ENCODE measurements around the gene PSMD2. TPM values are rescaled to one million over a fixed set of nuclear protein-coding genes. Genes with fewer than 3 reads are reported as not detected.

PSMD2 gene
- polyA plus RNA-seq, 4 donors: 104 to 149 (median 122) TPM

DNA sequence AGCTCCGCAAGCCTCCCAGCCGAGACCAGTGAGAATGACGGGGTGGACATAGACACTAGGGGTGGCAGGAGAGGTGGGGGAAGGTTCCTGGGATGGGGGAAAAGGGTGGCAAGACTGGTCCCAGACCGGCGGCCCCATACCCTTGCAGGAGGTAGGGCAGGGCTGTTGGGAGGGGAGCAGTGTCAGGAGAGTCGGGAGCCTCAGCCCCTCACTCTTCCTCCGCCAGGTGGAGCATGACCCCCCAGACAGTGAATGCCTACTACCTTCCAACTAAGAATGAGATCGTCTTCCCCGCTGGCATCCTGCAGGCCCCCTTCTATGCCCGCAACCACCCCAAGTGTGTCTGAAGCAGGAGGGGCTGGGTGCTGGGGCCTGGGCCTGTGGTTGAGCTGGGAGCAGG lies 8.7 kb upstream of the PSMD2 start:
- FAIRE-seq (no peak), DNase-seq (no peak)
- Histone ChIP-seq H3K4me1 (ENCODE audit: control insufficient read depth in 3 of 3, insufficient read depth in 2 of 3, low read depth in 1 of 3, low read length in 2 of 3) (no peaks in the 10 kb centered on the region), H3K27ac (ENCODE audit: low read depth in 1 of 3, low read length in 2 of 3) (no peak overlapping the region), H3K4me3 (ENCODE audit: low read depth in 1 of 3, low read length in 3 of 3) (no peak overlapping the region), H3K27me3 (ENCODE audit: control insufficient read depth in 3 of 3, insufficient read depth in 3 of 3, low read length in 3 of 3) (peaks cover 0 to 8% (median 0%) of the 10 kb centered on the region in 3 donors), H3K36me3 (ENCODE audit: control insufficient read depth in 3 of 3, insufficient read depth in 2 of 3, low read depth in 1 of 3, low read length in 3 of 3) (no peaks in the 10 kb centered on the region), H3K9me3 (ENCODE audit: control insufficient read depth in 2 of 2, insufficient read depth in 1 of 2, low read depth in 1 of 2, low read length in 1 of 2) (no peaks in the 10 kb centered on the region)
- WGBS, 3 donors: 85 to 96% (median 95%) methylated on average over 9 to 10 of the region's 10 CpGs

DNA sequence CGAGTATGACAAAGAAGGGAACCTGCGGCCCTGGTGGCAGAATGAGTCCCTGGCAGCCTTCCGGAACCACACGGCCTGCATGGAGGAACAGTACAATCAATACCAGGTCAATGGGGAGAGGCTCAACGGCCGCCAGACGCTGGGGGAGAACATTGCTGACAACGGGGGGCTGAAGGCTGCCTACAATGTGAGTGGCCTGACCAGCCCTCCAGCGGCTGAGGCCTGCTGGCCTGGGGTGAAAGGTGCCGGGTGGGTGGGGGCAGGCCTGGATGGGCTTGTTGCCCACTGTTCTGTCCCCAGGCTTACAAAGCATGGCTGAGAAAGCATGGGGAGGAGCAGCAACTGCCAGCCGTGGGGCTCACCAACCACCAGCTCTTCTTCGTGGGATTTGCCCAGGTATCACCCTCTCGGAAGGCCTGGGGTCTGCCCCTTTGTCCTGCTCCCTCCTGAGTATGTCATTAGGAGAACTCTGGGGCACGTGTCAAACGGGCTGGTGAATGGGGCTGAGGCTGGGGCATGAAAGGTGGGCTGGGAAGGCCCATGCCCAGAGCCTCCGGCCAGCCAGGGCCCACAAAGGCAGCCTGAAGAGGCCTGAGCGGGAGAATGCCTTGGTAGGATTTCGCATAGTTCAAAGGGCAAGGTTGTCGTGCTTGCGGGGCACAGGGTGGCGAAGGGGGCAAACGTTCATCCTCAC lies 7.8 kb upstream of the PSMD2 start:
- no peaks in the 10 kb centered on the region for H3K4me1 ChIP-seq (ENCODE audit: control insufficient read depth in 3 of 3, insufficient read depth in 2 of 3, low read depth in 1 of 3, low read length in 2 of 3)
- H3K4me3 ChIP-seq (ENCODE audit: low read depth in 1 of 3, low read length in 3 of 3): no peak overlapping the region
- no peak for DNase-seq
- no peak overlapping the region for H3K27ac ChIP-seq (ENCODE audit: low read depth in 1 of 3, low read length in 2 of 3)
- 77 to 83% (median 78%) methylated on average over 21 to 22 of the region's 22 CpGs for whole genome bisulfite sequencing, 3 donors
- no peak for FAIRE-seq
- no peaks in the 10 kb centered on the region for H3K9me3 ChIP-seq (ENCODE audit: control insufficient read depth in 2 of 2, insufficient read depth in 1 of 2, low read depth in 1 of 2, low read length in 1 of 2)
- no peaks in the 10 kb centered on the region for H3K36me3 ChIP-seq (ENCODE audit: control insufficient read depth in 3 of 3, insufficient read depth in 2 of 3, low read depth in 1 of 3, low read length in 3 of 3)
- H3K27me3 ChIP-seq (ENCODE audit: control insufficient read depth in 3 of 3, insufficient read depth in 3 of 3, low read length in 3 of 3): peaks cover 0 to 8% (median 0%) of the 10 kb centered on the region in 3 donors

DNA sequence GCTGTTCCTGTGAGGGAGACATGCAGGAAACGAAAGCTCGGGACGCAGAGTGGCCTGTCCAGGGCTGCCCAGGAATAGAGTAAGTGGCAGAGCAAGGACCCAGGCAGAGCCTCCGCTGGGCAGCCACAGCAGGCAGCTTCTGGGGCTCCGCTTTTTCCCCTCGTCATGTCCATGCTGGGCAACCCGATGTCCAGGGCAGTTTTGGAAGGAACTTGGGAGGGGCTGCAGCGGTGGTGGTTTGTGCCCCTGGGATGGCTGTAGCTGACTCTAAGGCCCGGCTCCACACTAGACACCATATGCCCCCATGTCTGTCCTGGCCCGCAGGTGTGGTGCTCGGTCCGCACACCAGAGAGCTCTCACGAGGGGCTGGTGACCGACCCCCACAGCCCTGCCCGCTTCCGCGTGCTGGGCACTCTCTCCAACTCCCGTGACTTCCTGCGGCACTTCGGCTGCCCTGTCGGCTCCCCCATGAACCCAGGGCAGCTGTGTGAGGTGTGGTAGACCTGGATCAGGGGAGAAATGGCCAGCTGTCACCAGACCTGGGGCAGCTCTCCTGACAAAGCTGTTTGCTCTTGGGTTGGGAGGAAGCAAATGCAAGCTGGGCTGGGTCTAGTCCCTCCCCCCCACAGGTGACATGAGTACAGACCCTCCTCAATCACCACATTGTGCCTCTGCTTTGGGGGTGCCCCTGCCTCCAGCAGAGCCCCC lies 7.1 kb upstream of the PSMD2 start:
- H3K9me3 ChIP-seq (ENCODE audit: control insufficient read depth in 2 of 2, insufficient read depth in 1 of 2, low read depth in 1 of 2, low read length in 1 of 2): no peaks in the 10 kb centered on the region
- no peak overlapping the region for H3K27ac ChIP-seq (ENCODE audit: low read depth in 1 of 3, low read length in 2 of 3)
- peaks cover 0 to 8% (median 0%) of the 10 kb centered on the region in 3 donors for H3K27me3 ChIP-seq (ENCODE audit: control insufficient read depth in 3 of 3, insufficient read depth in 3 of 3, low read length in 3 of 3)
- no peaks in the 10 kb centered on the region for H3K36me3 ChIP-seq (ENCODE audit: control insufficient read depth in 3 of 3, insufficient read depth in 2 of 3, low read depth in 1 of 3, low read length in 3 of 3)
- FAIRE-seq: no peak
- DNase-seq: no peak
- no peaks in the 10 kb centered on the region for H3K4me1 ChIP-seq (ENCODE audit: control insufficient read depth in 3 of 3, insufficient read depth in 2 of 3, low read depth in 1 of 3, low read length in 2 of 3)
- 90 to 91% (median 90%) methylated on average over 18 to 21 of the region's 21 CpGs for WGBS, 3 donors
- H3K4me3 ChIP-seq (ENCODE audit: low read depth in 1 of 3, low read length in 3 of 3): no peak overlapping the region

DNA sequence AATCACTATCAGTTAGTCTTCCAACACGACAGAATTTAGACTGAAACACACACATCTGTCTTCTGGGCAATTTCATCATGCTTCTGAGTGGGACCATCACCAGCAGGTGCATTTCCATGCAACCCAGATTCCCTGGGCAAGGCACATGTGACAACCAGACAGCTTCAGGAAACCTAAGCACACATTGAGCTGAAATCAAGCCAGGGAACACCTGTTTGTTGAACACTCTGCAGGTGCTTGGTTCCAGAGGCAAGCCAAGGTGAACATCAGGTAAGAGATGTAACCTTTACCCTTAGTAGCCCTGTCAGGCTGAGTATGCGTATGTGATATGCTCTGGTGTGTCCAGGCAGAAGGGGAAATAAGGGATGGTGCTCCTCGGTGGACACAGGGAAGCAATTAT lies 3.3 kb upstream of the PSMD2 start:
- H3K9me3 ChIP-seq (ENCODE audit: control insufficient read depth in 2 of 2, insufficient read depth in 1 of 2, low read depth in 1 of 2, low read length in 1 of 2): no peaks in the 10 kb centered on the region
- H3K4me3 ChIP-seq (ENCODE audit: low read depth in 1 of 3, low read length in 3 of 3): no peak overlapping the region
- no peaks in the 10 kb centered on the region for H3K36me3 ChIP-seq (ENCODE audit: control insufficient read depth in 3 of 3, insufficient read depth in 2 of 3, low read depth in 1 of 3, low read length in 3 of 3)
- H3K27ac ChIP-seq (ENCODE audit: low read depth in 1 of 3, low read length in 2 of 3): no peak overlapping the region
- FAIRE-seq (no peak), DNase-seq (peak in 1 of 2 donors; percentile 38)
- H3K4me1 ChIP-seq (ENCODE audit: control insufficient read depth in 3 of 3, insufficient read depth in 2 of 3, low read depth in 1 of 3, low read length in 2 of 3): peaks cover 3 to 8% (median 7%) of the 10 kb centered on the region in 3 donors
- 18 to 53% (median 31%) methylated on average over 3 of the region's 3 CpGs for WGBS, 3 donors
- peaks cover 0 to 3% (median 0%) of the 10 kb centered on the region in 3 donors for H3K27me3 ChIP-seq (ENCODE audit: control insufficient read depth in 3 of 3, insufficient read depth in 3 of 3, low read length in 3 of 3)

DNA sequence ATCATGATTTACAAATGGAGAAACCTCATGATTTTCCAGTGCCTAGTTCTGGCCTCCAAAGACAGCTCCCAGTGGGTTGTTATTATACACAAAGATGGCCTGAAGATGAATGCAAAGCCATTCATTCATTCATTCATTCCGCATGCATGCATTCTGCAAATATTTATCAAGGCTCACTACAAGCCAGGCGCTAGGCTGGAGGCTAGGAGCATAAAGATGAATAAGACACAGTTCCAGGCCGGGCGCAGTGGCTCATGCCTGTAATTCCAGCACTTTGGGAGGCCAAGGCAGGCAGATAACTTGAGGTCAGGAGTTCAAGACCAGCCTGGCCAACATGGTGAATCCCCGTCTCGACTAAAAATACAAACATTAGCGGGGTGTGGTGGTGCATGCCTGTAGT lies 2.4 kb upstream of the PSMD2 start:
- WGBS, 3 donors: 78 to 89% (median 80%) methylated on average over 7 of the region's 7 CpGs
- H3K4me3 ChIP-seq (ENCODE audit: low read depth in 1 of 3, low read length in 3 of 3): no peak overlapping the region
- peaks cover 2 to 8% (median 4%) of the 10 kb centered on the region in 3 donors for H3K36me3 ChIP-seq (ENCODE audit: control insufficient read depth in 3 of 3, insufficient read depth in 2 of 3, low read depth in 1 of 3, low read length in 3 of 3)
- peaks cover 0 to 3% (median 0%) of the 10 kb centered on the region in 3 donors for H3K27me3 ChIP-seq (ENCODE audit: control insufficient read depth in 3 of 3, insufficient read depth in 3 of 3, low read length in 3 of 3)
- DNase-seq (no peak), FAIRE-seq (no peak)
- no peaks in the 10 kb centered on the region for H3K9me3 ChIP-seq (ENCODE audit: control insufficient read depth in 2 of 2, insufficient read depth in 1 of 2, low read depth in 1 of 2, low read length in 1 of 2)
- no peak overlapping the region for H3K27ac ChIP-seq (ENCODE audit: low read depth in 1 of 3, low read length in 2 of 3)
- H3K4me1 ChIP-seq (ENCODE audit: control insufficient read depth in 3 of 3, insufficient read depth in 2 of 3, low read depth in 1 of 3, low read length in 2 of 3): peaks cover 3 to 8% (median 7%) of the 10 kb centered on the region in 3 donors

DNA sequence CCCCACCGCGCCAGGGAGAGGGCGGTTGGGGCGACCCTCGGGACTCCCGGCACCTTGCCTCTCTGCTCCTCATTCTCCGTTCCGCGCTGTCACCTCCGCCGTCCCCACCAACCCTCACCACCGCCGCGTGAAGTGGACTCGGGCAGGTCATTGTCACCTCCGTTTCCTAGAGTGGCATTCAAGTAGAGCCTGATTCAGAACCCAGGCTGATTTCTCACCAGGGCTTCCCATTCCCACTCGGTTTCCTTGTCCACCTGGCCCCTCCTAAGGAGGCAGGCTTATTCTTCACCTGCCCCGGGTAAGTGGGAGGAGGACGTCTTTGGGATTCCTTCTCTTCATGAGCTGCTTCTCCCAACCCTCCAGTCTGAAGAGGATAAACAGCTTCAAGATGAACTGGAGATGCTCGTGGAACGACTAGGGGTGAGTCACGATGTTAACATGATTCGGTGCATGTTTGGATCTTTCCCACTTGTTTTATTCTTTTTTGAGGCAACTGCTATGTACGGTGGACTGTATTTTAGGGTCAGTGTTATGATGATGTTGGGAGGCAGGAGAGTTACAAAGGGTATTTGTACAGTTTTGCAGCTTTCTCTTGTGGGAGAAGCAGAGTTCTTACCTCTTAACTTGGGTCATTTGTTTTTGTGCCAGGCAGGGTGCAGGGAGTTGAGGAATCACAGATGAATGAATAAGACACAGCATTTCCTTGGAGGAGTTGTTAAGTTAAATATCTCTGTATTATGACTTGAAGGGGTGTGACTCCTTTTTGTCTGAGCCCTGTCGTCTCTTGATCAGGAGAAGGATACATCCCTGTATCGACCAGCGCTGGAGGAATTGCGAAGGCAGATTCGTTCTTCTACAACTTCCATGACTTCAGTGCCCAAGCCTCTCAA lies 692 bp downstream of the PSMD2 start:
- Histone ChIP-seq H3K27me3 (ENCODE audit: control insufficient read depth in 3 of 3, insufficient read depth in 3 of 3, low read length in 3 of 3) (peaks cover 0 to 3% (median 0%) of the 10 kb centered on the region in 3 donors), H3K27ac (ENCODE audit: low read depth in 1 of 3, low read length in 2 of 3) (peak overlapping the region; percentile 37 to 60 (median 57)), H3K4me1 (ENCODE audit: control insufficient read depth in 3 of 3, insufficient read depth in 2 of 3, low read depth in 1 of 3, low read length in 2 of 3) (peaks cover 3 to 8% (median 7%) of the 10 kb centered on the region in 3 donors), H3K4me3 (ENCODE audit: low read depth in 1 of 3, low read length in 3 of 3) (peak overlapping the region; percentile 84 to 91 (median 85)), H3K36me3 (ENCODE audit: control insufficient read depth in 3 of 3, insufficient read depth in 2 of 3, low read depth in 1 of 3, low read length in 3 of 3) (peaks cover 23 to 37% (median 25%) of the 10 kb centered on the region in 3 donors), H3K9me3 (ENCODE audit: control insufficient read depth in 2 of 2, insufficient read depth in 1 of 2, low read depth in 1 of 2, low read length in 1 of 2) (no peaks in the 10 kb centered on the region)
- no peak for FAIRE-seq
- peak in 1 of 2 donors; percentile 38 for DNase-seq
- 15 to 17% (median 17%) methylated on average over 25 to 29 of the region's 29 CpGs for WGBS, 3 donors

DNA sequence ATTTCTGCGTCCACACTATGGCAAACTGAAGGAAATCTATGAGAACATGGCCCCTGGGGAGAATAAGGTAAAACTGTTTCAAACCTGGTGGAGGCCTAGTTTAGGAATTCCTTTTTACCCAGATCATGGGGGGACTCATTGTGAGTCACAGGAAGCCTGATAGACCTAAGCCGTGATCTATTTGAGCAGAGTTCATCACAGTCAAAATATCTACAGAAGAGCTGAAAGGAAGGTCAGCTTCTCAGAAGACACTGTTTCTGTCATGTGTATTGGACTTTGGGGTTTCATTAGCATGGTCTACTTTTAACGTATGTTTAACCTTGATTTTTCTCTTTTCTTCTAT lies 1.3 kb downstream of the PSMD2 start:
- FAIRE-seq: no peak
- H3K4me3 ChIP-seq (ENCODE audit: low read depth in 1 of 3, low read length in 3 of 3): peak overlapping the region in 1 of 3 donors; percentile 84

DNA sequence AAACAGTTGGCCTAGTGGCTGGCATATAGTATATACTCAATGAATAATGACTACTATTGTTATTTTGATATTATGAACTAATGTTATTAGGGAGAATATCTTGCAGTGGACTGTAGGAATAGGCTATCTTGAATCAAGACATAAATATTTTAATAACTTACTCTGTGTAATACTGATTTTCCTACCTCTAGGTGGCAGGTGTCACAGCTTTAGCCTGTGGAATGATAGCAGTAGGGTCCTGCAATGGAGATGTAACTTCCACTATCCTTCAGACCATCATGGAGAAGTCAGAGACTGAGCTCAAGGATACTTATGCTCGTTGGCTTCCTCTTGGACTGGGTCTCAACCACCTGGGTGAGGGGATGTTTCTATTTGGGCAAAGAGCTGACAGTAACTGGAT lies 6.5 kb downstream of the PSMD2 start:
- FAIRE-seq: no peak
- H3K36me3 ChIP-seq (ENCODE audit: control insufficient read depth in 3 of 3, insufficient read depth in 2 of 3, low read depth in 1 of 3, low read length in 3 of 3): peaks cover 32 to 69% (median 41%) of the 10 kb centered on the region in 3 donors

More for the DNA sequence above, 1.3 kb downstream of the PSMD2 start:
- H3K9me3 ChIP-seq (ENCODE audit: control insufficient read depth in 2 of 2, insufficient read depth in 1 of 2, low read depth in 1 of 2, low read length in 1 of 2): no peaks in the 10 kb centered on the region
- H3K27me3 ChIP-seq (ENCODE audit: control insufficient read depth in 3 of 3, insufficient read depth in 3 of 3, low read length in 3 of 3): no peaks in the 10 kb centered on the region
- 70 to 79% (median 77%) methylated on average over 3 of the region's 3 CpGs for WGBS, 3 donors
- H3K4me1 ChIP-seq (ENCODE audit: control insufficient read depth in 3 of 3, insufficient read depth in 2 of 3, low read depth in 1 of 3, low read length in 2 of 3): peaks cover 3 to 8% (median 7%) of the 10 kb centered on the region in 3 donors
- peaks cover 25 to 37% (median 26%) of the 10 kb centered on the region in 3 donors for H3K36me3 ChIP-seq (ENCODE audit: control insufficient read depth in 3 of 3, insufficient read depth in 2 of 3, low read depth in 1 of 3, low read length in 3 of 3)
- H3K27ac ChIP-seq (ENCODE audit: low read depth in 1 of 3, low read length in 2 of 3): no peak overlapping the region
- no peak for DNase-seq

More for the DNA sequence above, 6.5 kb downstream of the PSMD2 start:
- Histone ChIP-seq H3K9me3 (ENCODE audit: control insufficient read depth in 2 of 2, insufficient read depth in 1 of 2, low read depth in 1 of 2, low read length in 1 of 2) (no peaks in the 10 kb centered on the region), H3K4me3 (ENCODE audit: low read depth in 1 of 3, low read length in 3 of 3) (no peak overlapping the region), H3K27me3 (ENCODE audit: control insufficient read depth in 3 of 3, insufficient read depth in 3 of 3, low read length in 3 of 3) (no peaks in the 10 kb centered on the region), H3K27ac (ENCODE audit: low read depth in 1 of 3, low read length in 2 of 3) (no peak overlapping the region), H3K4me1 (ENCODE audit: control insufficient read depth in 3 of 3, insufficient read depth in 2 of 3, low read depth in 1 of 3, low read length in 2 of 3) (no peaks in the 10 kb centered on the region)
- peak; percentile 20 to 28 for DNase-seq
- WGBS, 3 donors: 40 to 69% (median 43%) methylated on average over 1 of the region's 1 CpG

Data from small intestine (tissue), 7 donors.